Nucleus accumbens (tissue), 56 donors: ENCODE results near the gene ARL15.

Experiments
- DNase-seq, 56 donors: peaks; one replicate each; lab custom pipeline; 2025; lab: John Stamatoyannopoulos, UW

Gene ARL15

DNA sequence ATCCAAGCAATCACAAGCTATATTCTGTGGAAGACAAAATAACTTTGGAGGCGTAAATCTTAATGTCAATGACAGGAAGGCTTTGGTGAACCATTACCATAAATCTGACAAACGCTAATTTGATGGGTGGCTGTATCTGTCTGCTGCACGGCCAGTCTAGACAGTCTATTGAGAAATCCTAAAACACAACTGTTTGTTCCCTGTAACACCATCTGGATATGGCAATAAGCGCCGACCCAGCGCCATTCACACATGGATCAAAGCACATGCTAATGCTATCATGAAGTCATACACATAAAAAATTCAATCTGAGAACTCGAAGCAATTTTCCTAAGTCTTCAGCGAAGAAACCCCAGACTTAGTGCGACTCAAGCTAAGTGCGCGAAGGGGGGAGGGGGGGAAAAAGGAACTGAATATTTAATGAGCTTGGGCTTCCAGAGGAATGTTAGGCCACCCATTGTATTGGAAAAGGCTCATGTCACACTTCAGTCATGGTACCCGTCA is 95.1 kb downstream of the ARL15 start:
- DNase-seq: no peak

DNA sequence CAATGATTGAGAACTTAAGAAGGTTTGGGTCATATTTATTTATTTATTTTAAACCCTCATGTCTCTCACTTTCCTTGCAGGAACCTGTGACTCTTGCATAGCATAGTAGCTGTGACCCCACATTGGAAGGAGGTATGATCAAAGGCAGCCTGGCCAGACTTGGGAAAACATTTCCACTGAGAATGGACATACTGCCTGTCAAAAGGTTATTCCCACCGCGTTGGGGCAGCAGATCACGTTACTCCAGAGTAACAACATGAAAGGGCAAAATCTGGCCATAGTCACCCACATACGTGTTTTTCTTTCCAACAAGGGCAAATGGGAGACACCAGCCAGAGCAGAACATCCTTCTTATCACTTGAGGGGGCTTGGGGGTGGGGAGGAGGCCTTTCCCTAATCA is 95.7 kb downstream of the ARL15 start:
- DNase-seq: no peak

DNA sequence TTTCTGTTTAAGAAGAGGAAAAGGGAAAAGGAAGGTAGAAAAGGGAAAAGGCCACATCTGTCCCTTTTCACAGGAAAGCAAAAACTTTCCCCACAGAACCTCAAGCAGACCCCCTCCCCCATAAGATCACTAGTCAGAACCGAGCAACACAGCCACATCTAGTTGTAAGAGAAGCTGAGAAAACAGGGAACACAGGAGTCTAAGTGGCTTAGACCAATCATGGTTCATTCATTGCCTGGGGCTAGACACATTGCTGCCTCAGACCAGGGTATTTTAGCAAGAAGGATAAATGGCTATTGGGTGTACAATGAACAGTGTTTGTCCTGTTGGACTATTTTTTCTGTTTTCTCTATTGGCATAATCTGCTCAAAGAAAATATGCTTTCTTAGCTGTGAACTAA is 98.0 kb downstream of the ARL15 start:
- DNase-seq: no peak

DNA sequence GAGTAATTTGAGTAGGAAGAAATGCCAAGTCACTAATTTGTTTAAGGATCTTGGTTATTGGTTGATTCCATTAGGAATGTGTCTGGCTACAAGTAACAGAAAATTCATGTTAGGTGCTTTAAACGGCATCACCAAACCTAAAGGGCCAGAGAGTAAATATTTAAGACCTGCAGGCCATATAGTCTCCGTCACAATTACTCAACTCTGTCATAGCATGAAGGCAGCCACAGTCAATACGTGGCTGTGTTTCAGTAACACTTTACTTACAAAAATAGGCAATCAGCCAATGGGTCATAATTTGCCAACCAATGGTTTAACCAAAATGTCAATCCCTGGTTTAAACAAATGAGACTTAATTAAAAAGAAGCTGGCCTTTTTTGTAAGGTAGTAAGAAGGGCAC is 98.5 kb downstream of the ARL15 start:
- no peak for DNase-seq

DNA sequence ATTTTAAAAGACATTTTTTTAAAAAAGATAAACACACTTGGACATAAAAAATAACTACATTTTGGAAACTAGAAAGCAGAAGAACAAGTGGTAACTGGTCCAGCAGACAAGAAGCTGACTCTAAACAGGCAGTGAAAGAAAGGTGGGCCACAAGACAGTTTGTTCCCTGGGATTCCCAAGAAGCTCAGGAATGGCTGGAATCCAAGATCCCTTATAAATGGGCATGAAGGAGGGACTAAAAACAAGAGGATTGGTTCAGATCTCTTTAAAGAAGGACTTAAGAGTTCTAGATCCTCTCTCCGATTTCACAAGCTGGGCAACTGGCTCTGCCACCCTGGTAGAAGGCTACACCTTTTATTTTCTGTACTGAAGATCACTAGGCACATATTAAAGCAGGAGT is 102.8 kb downstream of the ARL15 start:
- DNase-seq: no peak

DNA sequence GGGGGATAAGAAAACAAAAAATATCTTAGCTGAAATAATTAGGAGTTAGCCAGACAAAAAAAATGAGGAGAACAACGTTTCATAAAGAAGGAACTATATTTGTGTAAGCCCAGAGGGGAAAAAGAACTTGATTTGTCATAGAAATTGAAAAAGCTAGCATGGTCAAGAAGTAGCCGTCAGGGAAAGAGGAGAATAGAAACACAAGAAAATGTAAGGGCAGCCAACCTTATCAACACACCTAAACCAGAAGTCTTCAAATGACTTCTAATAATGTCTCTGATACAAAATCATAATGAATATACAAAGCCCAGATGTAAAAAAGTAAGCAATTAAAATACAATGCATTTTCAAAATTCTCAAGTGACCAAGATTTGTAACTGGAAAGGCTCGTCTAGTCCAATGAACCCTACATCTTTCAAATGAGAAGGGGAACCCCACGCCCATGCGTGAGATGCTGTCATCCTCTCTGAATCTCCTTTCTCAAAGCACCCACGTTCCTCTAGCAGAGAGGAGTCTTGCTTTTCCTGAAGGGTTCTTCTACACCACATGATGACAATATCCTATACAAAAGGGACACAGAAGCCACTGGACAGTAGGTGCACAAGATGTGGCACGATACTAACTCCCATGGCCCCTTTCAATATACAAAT is 103.7 kb downstream of the ARL15 start:
- no peak for DNase-seq

DNA sequence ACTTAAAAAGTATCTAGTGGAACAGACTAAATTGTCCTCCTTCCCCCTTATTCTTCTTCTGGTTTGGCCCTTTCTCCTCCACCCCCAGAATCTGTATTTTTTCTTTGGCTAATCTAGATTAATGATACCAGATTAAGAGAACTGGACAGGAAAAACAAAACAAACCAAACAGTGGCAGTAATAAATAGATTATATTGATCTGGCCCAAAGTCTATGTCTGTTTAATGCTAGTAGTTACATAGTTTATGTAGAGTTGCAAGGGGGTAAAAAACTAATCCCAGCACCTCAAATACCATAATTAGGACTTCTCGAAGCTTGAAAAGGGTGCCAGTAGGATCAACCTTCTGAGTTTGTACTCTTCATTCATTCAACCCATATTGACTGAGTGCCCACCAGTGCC is 104.5 kb downstream of the ARL15 start:
- no peak for DNase-seq

DNA sequence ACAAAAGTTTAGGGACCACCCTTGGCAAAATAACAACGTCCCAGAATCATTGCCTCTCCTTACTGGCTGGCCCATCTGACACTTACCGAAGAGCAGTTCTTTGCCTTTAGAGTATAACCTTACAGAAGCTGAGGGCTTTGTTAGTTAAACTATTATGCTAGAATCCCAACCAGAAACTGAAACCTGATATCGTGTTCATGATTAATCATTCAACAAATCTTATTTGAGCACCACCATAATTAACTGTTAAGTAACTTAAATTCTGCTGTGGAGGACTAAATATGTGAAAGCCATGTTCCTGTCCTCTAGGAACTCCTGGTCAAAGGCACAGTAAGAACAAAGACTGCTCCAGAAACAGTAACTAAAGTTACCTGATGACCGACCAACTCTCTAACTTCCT is 104.9 kb downstream of the ARL15 start:
- DNase-seq: no peak

DNA sequence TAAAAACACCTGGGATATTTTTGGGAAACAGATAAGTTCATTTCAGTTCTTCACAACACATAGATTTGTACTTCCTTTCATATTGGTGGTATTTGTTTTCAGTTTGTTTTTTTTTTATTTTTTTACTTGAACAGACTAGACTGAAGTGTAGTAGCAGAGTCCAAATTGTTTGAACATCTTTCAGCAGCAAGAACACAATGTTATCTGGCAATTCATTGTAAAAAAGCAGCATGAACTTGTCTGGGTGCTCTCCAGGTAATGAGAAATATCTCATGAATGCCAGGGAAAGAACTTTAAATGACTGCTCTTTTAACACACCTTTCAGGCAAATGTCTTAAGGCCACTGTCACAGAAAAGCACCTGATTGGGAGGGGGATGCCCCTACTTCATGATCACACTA is 113.4 kb downstream of the ARL15 start:
- no peak for DNase-seq

DNA sequence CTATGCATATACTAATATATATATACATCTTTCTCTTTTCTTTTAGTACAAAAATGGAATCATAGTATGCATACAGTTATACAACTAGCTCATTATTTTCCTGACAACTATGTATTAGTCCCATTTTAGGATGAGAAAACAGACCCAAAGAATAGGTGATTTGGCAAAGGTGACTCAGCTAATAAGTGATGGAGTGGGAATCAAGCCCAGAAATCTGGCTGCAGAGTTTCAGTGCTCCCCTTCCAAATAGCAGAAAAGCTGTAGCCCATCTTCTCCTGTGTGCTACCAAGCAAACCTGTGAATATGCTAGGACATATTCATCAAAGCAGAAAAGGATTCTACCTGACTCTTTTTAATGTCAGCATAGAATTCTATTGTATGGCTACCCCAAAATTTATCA is 114.7 kb downstream of the ARL15 start:
- no peak for DNase-seq

DNA sequence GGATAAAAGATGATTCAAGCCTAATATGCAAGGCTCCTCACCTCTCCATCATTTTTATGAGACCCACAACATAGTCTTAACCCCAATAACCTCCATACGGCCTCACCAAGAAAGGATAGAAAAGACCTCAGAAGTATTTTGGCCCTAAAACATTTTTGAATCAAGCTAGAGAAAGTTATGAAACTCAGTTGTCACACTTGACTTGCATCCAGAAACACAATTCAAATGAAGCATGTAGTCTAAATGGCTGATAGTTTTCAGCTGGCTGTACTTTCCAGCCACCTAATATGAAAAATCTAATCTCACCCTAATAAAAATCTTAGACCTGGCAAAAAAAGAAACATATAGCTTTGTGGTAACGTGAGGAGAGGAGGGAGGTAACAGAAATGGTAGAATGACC is 116.1 kb downstream of the ARL15 start:
- DNase-seq: no peak

DNA sequence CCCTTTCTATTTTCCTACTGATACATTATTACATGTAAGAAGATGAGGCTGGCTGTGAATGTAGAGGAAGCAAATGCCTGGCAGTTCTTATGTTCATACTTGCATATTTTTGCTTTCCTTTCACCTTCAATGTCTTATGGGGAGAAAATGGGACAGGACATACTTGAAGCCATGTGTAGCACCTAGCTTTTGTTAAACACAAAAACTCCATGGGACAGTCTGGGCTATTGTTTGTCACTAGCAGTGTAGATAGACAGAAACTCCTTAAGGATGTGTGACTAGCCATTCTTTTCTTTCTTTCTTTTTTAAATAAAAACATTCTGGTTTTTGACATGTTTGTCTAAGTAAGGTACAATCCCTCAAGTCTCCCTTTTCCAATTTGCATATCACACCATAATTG is 122.7 kb downstream of the ARL15 start:
- no peak for DNase-seq

DNA sequence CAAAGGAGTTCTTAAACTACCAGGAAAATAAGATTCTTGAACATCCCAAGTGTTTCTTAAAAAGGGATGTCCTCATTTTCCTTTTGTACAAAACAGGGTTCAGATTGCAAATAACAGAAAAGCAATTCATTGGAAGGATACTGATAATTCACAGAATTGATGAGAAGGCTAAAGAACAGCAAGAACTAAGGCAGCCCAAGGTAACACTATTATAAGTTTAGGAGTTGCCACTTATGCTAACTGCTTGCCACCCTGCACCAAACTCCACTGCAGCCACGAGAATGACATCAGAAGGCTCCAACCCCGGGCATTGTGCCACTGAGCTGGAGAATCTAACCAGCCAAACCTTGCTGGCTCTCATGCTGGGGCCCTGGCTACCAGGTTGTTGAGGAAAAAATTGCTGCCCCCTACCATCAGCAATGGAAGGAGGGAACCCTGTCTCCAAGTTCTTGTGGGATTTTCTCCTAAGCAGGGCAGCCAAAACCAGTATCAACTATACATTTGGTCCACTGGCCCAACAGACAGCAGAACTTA is 123.4 kb downstream of the ARL15 start:
- DNase-seq: peak in 5 of 56 donors; percentile 2 to 27 (median 5)

DNA sequence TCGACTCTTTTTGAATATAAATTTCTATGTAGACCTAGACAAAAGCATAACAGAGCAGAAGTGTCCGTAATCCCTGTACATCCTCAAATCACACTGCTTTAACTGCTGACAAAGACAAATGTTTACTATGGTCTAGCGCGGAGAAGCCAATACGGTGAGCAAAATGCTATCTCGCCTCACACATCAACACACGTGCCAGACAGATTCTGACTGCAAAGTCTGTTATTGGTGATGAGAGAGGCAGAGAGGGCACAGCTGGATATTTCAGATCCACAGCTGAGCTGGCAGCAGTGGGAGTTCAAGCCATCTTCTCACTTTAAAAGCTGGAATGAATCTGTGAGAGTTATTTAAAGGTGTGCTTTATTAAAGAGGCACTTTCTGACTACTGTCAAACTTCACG is 124.3 kb downstream of the ARL15 start:
- no peak for DNase-seq

DNA sequence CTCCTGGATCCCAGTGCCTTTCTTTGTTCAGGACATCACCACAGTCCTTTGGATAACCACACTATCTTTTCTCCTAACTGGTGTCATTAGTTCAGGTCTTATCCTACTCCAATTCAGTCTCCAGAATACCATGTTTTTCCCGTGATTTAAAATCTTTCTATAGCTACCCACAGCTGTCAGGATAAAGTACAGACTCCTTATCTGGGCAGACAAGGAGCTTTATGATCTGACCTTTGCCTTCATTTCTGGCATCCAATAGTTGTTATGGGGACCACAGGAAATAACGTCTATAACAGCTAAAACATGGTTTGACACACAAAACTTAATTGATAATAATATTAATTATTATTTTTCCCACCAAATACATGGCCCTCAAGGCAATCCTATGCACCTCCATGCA is 125.6 kb downstream of the ARL15 start:
- DNase-seq: no peak

DNA sequence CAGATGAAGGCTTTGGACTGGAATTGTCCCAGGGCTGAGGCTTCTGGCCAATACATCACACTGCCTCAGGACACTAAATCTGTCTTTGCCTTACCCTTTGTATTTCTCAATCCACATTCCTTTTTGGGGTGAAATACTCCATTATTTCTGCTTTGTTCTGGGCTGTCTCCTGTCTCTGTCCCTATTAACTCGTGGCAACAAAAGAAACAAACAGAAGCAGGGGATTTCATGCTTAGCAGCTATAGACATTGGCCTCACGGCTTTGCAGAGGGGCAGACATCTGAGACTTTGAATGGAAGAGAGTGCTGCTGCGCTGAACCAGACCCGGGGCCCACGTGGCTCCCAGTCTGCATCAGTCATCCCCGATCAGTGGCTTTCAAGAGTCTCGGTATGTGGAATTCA is 129.7 kb downstream of the ARL15 start:
- no peak for DNase-seq

DNA sequence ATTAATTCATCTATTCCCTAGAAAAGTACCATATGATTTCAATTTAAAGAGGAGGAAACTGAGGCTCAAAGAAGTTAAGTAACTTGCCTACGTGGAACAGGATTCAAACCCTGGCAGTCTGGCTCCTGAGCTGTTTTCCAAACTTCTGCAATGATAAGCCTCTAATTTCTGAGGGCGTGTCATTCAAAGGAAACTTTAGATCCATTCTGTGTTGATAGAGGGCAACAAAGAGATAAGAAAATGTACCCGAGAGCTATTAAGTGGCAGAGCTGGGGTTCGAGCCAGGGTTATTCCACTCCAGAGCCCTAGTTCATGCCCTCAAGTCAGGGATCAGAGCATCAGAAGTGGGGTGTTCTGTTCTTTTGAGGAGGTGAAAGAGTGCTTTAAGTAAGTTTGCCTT is 131.4 kb downstream of the ARL15 start:
- no peak for DNase-seq

DNA sequence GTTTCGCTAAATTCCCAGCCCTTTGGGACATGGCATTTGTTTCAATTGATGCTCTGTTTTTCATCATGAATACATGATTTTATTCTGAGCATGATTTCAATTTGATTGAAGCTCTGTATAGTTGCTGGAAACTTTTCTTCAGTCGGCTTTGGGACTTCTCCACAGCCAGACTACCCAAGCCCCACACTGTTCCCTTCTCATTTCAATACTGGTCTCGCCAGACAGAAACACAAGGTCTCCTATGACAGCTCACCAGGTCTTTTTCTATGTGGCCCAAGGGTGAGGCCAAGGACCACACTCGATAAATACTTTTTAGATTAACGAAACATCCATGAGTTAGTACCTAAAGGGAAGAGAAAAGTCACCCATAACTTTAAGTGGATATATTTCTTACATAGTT is 132.2 kb downstream of the ARL15 start:
- DNase-seq: peak in 1 of 56 donors; percentile 2

DNA sequence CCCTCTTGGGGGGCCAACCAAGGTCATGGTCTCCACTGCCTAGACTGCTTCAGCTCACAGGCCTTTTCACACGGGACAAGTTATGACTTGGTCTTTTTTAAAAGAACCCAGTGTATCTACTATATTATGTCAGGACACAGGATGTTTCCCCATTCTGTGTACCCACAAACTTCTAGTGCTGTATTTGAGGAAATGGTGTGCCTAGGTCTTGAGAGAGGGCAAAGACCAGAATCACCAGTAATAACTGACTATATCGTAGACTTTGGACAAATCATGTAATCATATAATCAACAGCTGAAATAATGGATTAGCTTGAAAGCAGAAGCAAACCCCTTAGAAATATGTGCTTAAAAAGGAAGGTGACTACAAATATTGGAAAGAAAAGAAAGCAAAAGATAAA is 133.3 kb downstream of the ARL15 start:
- no peak for DNase-seq

DNA sequence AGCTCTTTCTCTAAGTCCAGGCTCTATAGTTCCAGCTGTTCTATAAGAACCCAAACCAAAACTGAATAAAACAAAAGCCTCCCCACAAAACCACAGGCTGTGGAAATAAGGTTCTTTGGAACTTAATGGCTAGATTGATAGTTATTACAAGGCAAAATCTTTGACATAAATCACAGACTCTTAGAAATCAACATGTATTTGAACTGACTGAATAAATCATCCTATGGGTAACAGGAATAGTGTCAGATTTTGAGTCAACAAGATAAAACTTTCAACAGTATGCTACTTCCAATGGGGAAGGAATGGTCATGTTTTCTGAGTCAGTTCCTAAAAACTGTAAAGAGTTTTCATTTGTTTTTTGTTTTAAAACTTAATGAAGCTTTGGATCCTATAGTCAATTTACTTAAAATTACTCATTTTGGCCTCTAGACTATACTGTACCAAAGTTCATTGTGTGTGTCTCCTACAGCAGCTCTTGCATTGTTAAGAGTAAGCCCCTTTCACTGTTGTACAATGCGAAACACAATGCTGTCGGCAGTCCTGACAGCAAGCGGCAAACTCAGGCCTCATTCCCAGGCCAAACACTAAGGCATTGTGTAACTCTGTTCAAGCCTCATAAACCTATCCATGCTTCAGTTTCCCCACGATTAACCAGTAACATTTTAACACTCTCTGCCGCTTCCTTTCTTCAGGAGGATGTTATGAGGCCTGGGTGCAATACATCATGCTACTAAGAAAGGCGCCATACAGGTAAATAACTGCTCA is 134.1 kb downstream of the ARL15 start:
- DNase-seq: peak in 3 of 56 donors; percentile 2 to 20 (median 8)

DNA sequence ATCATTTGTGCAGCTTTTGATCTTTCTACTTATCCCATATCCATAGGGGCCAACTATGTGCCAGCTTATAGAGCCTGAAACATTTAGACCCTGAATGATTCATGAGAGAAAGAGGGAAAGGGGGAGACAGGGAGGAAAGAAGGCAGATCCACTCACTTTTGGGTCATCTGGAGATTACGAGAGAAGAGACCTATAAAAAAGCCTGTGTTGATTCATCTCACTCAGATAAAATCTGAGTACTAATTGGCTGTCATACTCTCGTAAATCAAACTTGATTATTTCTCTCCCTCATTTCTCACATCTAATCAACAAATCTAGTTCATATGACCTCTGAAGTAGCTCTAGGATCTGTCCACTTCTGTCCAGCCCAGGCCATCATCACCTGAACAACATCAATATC is 137.1 kb downstream of the ARL15 start:
- no peak for DNase-seq
